Spleen (tissue), 7 donors: ENCODE results near the gene JADE3.

Source experiments
- CTCF ChIP-seq, 11 experiments: fragments of 200-600 bp in 7 of 11; fragments of 450-650 bp in 4 of 11; sonication (generic) in 4 of 11; IDR thresholded peaks in 8 of 11; conservative IDR thresholded peaks in 3 of 11; 1 replicate in 7 of 11; 2 replicates in 4 of 11; pipeline versions ENCODE4 v1.4.0 to v1.8.0; 2016 to 2021; ENCODE audit warnings: antibody characterized with exemption in 11 of 11, inconsistent platforms in 4 of 11, mild to moderate bottlenecking in 1 of 11
- POLR2A ChIP-seq, 3 donors: fragments of 450-650 bp; IDR thresholded peaks; one replicate each; pipeline ENCODE4 v1.5.1; 2017; ENCODE audit warnings: antibody characterized with exemption in 3 of 3, mild to moderate bottlenecking in 1 of 3
- POLR2AphosphoS5 ChIP-seq, 3 donors: sonication (generic); formaldehyde crosslinking; IDR thresholded peaks; one replicate each; pipeline ENCODE4 v1.5.1; 2017; ENCODE audit warnings: antibody characterized with exemption in 3 of 3
- donor health status: DM: no; HTN: no; CAD: no; lungs with moderate emphysema.
- donor health status: DM: no; HTN: no; CAD: no.
- donor health status: DM: no; HTN: no; CAD: no.

- TF ChIP-seq CTCF (IDR thresholded peaks at IDR 0.05 in 8 of 11, conservative IDR thresholded peaks at IDR 0.05 in 3 of 11) (no peak), POLR2AphosphoS5 (IDR thresholded peaks at IDR 0.05) (no peak), POLR2A (IDR thresholded peaks at IDR 0.05) (no peak)
Observed at GRCh38 chrX:46954716-46955115, 42.5 kb downstream of the JADE3 start.
